ENCODE results near the gene CKLF.

CKLF gene

GRCh38 chr16:66515596-66516508, 36.5 kb upstream of the CKLF start:
- DNase-seq (ENCODE audit: low read depth, low spot score) = peak; percentile 69
- no peak overlapping the region for H3K4me3 ChIP-seq (ENCODE audit: low read depth, low read length)
- TF ChIP-seq, protein P1, sequence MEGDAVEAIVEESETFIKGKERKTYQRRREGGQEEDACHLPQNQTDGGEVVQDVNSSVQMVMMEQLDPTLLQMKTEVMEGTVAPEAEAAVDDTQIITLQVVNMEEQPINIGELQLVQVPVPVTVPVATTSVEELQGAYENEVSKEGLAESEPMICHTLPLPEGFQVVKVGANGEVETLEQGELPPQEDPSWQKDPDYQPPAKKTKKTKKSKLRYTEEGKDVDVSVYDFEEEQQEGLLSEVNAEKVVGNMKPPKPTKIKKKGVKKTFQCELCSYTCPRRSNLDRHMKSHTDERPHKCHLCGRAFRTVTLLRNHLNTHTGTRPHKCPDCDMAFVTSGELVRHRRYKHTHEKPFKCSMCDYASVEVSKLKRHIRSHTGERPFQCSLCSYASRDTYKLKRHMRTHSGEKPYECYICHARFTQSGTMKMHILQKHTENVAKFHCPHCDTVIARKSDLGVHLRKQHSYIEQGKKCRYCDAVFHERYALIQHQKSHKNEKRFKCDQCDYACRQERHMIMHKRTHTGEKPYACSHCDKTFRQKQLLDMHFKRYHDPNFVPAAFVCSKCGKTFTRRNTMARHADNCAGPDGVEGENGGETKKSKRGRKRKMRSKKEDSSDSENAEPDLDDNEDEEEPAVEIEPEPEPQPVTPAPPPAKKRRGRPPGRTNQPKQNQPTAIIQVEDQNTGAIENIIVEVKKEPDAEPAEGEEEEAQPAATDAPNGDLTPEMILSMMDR (IDR thresholded peaks at IDR 0.05; ENCODE audit: low read depth, low read length) = peak; percentile 59
- in situ Hi-C loops (cut with HindIII; ENCODE audit: low sequenced_read_pairs) = no loop called here

DNA sequence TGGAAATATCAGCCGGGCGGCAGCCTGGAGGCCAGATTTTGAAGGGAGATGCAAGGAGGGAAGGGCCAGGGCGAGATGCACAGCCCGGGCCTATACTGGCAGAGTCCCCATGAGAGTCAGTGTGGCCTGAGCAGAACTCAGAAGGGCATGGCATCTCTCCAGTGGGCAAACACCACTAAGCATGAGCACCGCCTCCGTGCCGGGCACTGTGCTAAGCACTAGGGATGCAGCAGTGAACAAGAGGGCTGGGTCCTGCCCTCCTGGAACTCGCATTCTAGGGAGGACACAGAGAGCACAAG, 35.9 kb upstream of the CKLF start:
- TF ChIP-seq, protein P1 (IDR thresholded peaks at IDR 0.05; ENCODE audit: low read depth, low read length) = no peak
- H3K4me3 ChIP-seq (ENCODE audit: low read depth, low read length) = no peak overlapping the region
- in situ Hi-C loops (cut with HindIII; ENCODE audit: low sequenced_read_pairs) = no loop called here
- no peak for DNase-seq (ENCODE audit: low read depth, low spot score)

GRCh38 chr16:66516808-66517585, 35.4 kb upstream of the CKLF start:
- H3K4me3 ChIP-seq (ENCODE audit: low read depth, low read length) = no peak overlapping the region
- in situ Hi-C loops (cut with HindIII; ENCODE audit: low sequenced_read_pairs) = no loop called here

DNA sequence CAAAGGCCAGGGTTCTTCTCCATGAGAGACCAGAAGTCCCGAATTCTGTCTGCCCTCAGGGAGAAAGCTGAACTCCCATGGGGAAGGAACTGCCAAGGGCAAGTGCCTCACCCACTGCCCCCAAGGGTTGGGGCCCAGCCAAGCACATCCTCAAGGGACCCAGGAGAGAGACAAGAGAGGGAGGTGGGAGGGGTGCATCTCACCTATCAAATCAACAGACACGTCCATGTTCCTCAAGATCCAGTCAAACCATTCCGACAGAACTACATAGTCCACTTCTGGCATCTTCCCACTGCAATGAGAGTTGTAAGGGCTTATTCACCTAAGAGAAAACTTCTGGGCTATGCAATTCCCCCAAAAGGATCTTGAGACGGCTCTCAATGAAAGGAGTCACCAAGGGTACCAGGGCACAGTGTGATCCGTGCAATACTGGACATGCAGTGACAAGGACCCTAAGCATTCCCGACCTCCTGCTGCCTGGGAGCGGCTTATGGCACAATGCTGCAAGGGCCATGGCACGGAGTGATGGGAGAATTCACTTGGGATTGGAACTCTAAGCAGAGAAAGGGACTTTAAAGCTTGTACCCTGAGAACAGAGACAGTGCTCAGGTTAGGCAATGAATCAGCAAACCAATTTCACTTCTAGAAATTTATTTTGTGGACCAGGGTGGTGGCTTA, 34.7 kb upstream of the CKLF start:
- no peak overlapping the region for H3K4me3 ChIP-seq (ENCODE audit: low read depth, low read length)
- TF ChIP-seq, protein P1 (IDR thresholded peaks at IDR 0.05; ENCODE audit: low read depth, low read length) = no peak
- in situ Hi-C loops (cut with HindIII; ENCODE audit: low sequenced_read_pairs) = no loop called here
- DNase-seq (ENCODE audit: low read depth, low spot score) = no peak

More at GRCh38 chr16:66516808-66517585, 35.4 kb upstream of the CKLF start:
- peak; percentile 98 for DNase-seq (ENCODE audit: low read depth, low spot score)
- TF ChIP-seq, protein P1 (IDR thresholded peaks at IDR 0.05; ENCODE audit: low read depth, low read length) = no peak

GRCh38 chr16:66519482-66520373, 32.6 kb upstream of the CKLF start:
- in situ Hi-C loops (cut with HindIII; ENCODE audit: low sequenced_read_pairs) = no loop called here
- DNase-seq (ENCODE audit: low read depth, low spot score) = no peak
- TF ChIP-seq, protein P1 (IDR thresholded peaks at IDR 0.05; ENCODE audit: low read depth, low read length) = no peak
- H3K4me3 ChIP-seq (ENCODE audit: low read depth, low read length) = no peak overlapping the region

All from astrocyte of the spinal cord (primary cell).